GM21737 (cell line): Measurements from ENCODE around the gene AGO1.
"Not testable (repeated sequence)": the region's sequence is repeated elsewhere in the genome, so short reads cannot be mapped to it uniquely, and the experiment has no call there.

Source experiments
- ATAC-seq: cut with Tn5 transposase; IDR thresholded peaks from one replicate; pipeline ENCODE4 v1.9.1; 2021; ENCODE audit warnings: mild to moderate bottlenecking, moderate library complexity; ENCODE audit not compliant: unreplicated experiment

The AGO1 gene

GRCh38 chr1:35968396-35968795 lies 85.4 kb downstream of the AGO1 start:
- no peak for ATAC-seq

GRCh38 chr1:35971601-35972000 lies 88.6 kb downstream of the AGO1 start:
- ATAC-seq = no peak

GRCh38 chr1:35972631-35973030 lies 89.6 kb downstream of the AGO1 start:
- not testable (repeated sequence) for ATAC-seq

- ATAC-seq = no peak
These were observed 97.1 kb downstream of the AGO1 start for GRCh38 chr1:35980090-35980489.
